Spleen (tissue), 11 donors: ENCODE measurements around the gene NXN. TPM values are rescaled to one million over a fixed set of nuclear protein-coding genes. Genes with fewer than 3 reads are reported as not detected.

Experiments used
- DNase-seq: peaks from one replicate; pipeline ENCODE4 v3.0.0-alpha.2; 2020
- H3K27ac ChIP-seq, 8 donors: fragments of 200-600 bp; sonication (generic) in 7 of 8; 1 replicate in 4 of 8; 2 replicates in 4 of 8; pipeline versions ENCODE4 v1.5.0 to v1.8.0; 2016 to 2021; ENCODE audit warnings: inconsistent platforms in 4 of 8, mild to moderate bottlenecking in 4 of 8, moderate library complexity in 1 of 8
- H3K27me3 ChIP-seq, 7 donors: fragments of 200-600 bp; sonication (generic) in 6 of 7; replicated peaks in 1 of 7; 1 replicate in 4 of 7; 2 replicates in 3 of 7; pipeline versions ENCODE4 v1.5.0 to v1.8.0; 2016 to 2021; ENCODE audit warnings: inconsistent platforms in 3 of 7, mild to moderate bottlenecking in 1 of 7
- H3K36me3 ChIP-seq, 6 donors: fragments of 200-600 bp; sonication (generic) in 5 of 6; 1 replicate in 4 of 6; 2 replicates in 2 of 6; pipeline versions ENCODE4 v1.5.0 to v1.8.0; 2016 to 2021; ENCODE audit warnings: inconsistent platforms in 2 of 6
- H3K4me1 ChIP-seq, 6 donors: fragments of 200-600 bp; sonication (generic) in 5 of 6; 1 replicate in 3 of 6; 2 replicates in 3 of 6; pipeline versions ENCODE4 v1.5.0 to v1.8.0; 2016 to 2021; ENCODE audit warnings: inconsistent platforms in 3 of 6
- H3K4me3 ChIP-seq, 8 donors: fragments of 200-600 bp; sonication (generic) in 7 of 8; 1 replicate in 4 of 8; 2 replicates in 4 of 8; pipeline versions ENCODE4 v1.5.0 to v1.8.0; 2016 to 2021; ENCODE audit warnings: inconsistent platforms in 4 of 8, mild to moderate bottlenecking in 4 of 8, moderate library complexity in 2 of 8
- H3K9me3 ChIP-seq, 8 donors: fragments of 200-600 bp; sonication (generic) in 7 of 8; 1 replicate in 4 of 8; 2 replicates in 4 of 8; pipeline versions ENCODE4 v1.5.0 to v1.8.0; 2016 to 2021; ENCODE audit warnings: inconsistent platforms in 4 of 8
- CTCF ChIP-seq, 11 experiments: fragments of 200-600 bp in 7 of 11; fragments of 450-650 bp in 4 of 11; sonication (generic) in 4 of 11; IDR thresholded peaks in 8 of 11; conservative IDR thresholded peaks in 3 of 11; 1 replicate in 7 of 11; 2 replicates in 4 of 11; pipeline versions ENCODE4 v1.4.0 to v1.8.0; 2016 to 2021; ENCODE audit warnings: antibody characterized with exemption in 11 of 11, inconsistent platforms in 4 of 11, mild to moderate bottlenecking in 1 of 11
- POLR2A ChIP-seq, 3 donors: fragments of 450-650 bp; IDR thresholded peaks; one replicate each; pipeline ENCODE4 v1.5.1; 2017; ENCODE audit warnings: antibody characterized with exemption in 3 of 3, mild to moderate bottlenecking in 1 of 3
- POLR2AphosphoS5 ChIP-seq, 3 donors: sonication (generic); formaldehyde crosslinking; IDR thresholded peaks; one replicate each; pipeline ENCODE4 v1.5.1; 2017; ENCODE audit warnings: antibody characterized with exemption in 3 of 3
- WGBS, 5 donors: extraction: QIAGEN DNeasy Blood & Tissue Kit in 3 of 5; methylation state at CpG; one replicate each; pipeline versions ENCODE4 v1.1.5 to v1.1.7; 2013 to 2018; 5-methylcytosine and 5-hydroxymethylcytosine counted together
- intact Hi-C: fragments of 100-400 bp; cut with DNase I; formaldehyde crosslinking; loops from one replicate; pipeline ENCODE4 v1.15.0; 2023; ENCODE audit warnings: low total_unique reads
- polyA plus RNA-seq, 3 donors: library from polyadenylated mRNA; stranded (reverse); fragments of 200-250 nt; gene quantifications; one replicate each; pipeline ENCODE4 v1.2.1, GENCODE V29; 2013
- total RNA-seq, 7 donors: library from RNA; depleted of rRNA in 3 of 7; stranded (reverse); fragments of >200 nt in 3 of 7; fragmentation: NEBNext Ultra II Directional in 4 of 7; extraction: Animal tissue kit (Norgen Biotek cat#: 25700) in 4 of 7; gene quantifications; one replicate each; pipeline versions ENCODE4 v1.1.0 to v1.2.1, GENCODE V29; 2016 to 2021
- donor health status: healthy with polysubstance abuse.
- donor health status: DM: no; HTN: no; CAD: no; lungs with moderate emphysema.
- donor health status: DM: no; HTN: no; CAD: no.
- donor health status: Bipolar disorder and iron deficiency.
- donor health status: healthy.
- donor health status: DM: no; HTN: no; CAD: no.
- donor health status: DM: yes; HTN: yes; CAD: no.

Gene NXN
- total and polyA plus RNA-seq, 10 donors: 3.9 to 21.4 (median 10.3) TPM

GRCh38 chr17:958712-959451 lies 20.7 kb downstream of the NXN start:
- no peaks in the 10 kb centered on the region for H3K4me1 ChIP-seq
- intact Hi-C loops: no loop called here
- no peaks in the 10 kb centered on the region for H3K9me3 ChIP-seq
- no peaks in the 10 kb centered on the region for H3K36me3 ChIP-seq
- peak; percentile 52 for DNase-seq
- TF ChIP-seq POLR2AphosphoS5 (IDR thresholded peaks at IDR 0.05) (no peak), CTCF (IDR thresholded peaks at IDR 0.05 in 8 of 11, conservative IDR thresholded peaks at IDR 0.05 in 3 of 11) (no peak), POLR2A (IDR thresholded peaks at IDR 0.05) (no peak)
- no peak overlapping the region for H3K27ac ChIP-seq
- no peaks in the 10 kb centered on the region for H3K27me3 ChIP-seq
- H3K4me3 ChIP-seq: no peak overlapping the region
- WGBS, 5 donors: 85 to 93% (median 91%) methylated on average over 23 to 31 of the region's 31 CpGs

- Histone ChIP-seq H3K36me3 (no peaks in the 10 kb centered on the region), H3K4me1 (no peaks in the 10 kb centered on the region), H3K9me3 (no peaks in the 10 kb centered on the region), H3K27ac (no peak overlapping the region), H3K27me3 (no peaks in the 10 kb centered on the region), H3K4me3 (no peak overlapping the region)
- 81 to 87% (median 84%) methylated on average over 20 of the region's 20 CpGs for WGBS, 5 donors
- intact Hi-C loops: no loop called here
- peak; percentile 40 for DNase-seq
- no peak for TF ChIP-seq POLR2A (IDR thresholded peaks at IDR 0.05)
- no peak for TF ChIP-seq POLR2AphosphoS5 (IDR thresholded peaks at IDR 0.05)
- TF ChIP-seq CTCF (IDR thresholded peaks at IDR 0.05 in 8 of 11, conservative IDR thresholded peaks at IDR 0.05 in 3 of 11): no peak
Observed at GRCh38 chr17:957856-958421, 21.6 kb downstream of the NXN start.

- H3K27ac ChIP-seq: no peak overlapping the region
- WGBS, 5 donors: 58 to 71% (median 62%) methylated on average over 7 to 8 of the region's 8 CpGs
Observed at GRCh38 chr17:956905-957304, 22.7 kb downstream of the NXN start.

More at GRCh38 chr17:956905-957304, 22.7 kb downstream of the NXN start:
- Histone ChIP-seq H3K9me3 (no peaks in the 10 kb centered on the region), H3K4me1 (peaks cover 0 to under 1% (median under 1%) of the 10 kb centered on the region in 6 donors), H3K27me3 (peaks cover 0 to 1% (median 0%) of the 10 kb centered on the region in 7 donors), H3K4me3 (no peak overlapping the region), H3K36me3 (no peaks in the 10 kb centered on the region)
- TF ChIP-seq POLR2A (IDR thresholded peaks at IDR 0.05) (no peak), POLR2AphosphoS5 (IDR thresholded peaks at IDR 0.05) (no peak), CTCF (IDR thresholded peaks at IDR 0.05 in 8 of 11, conservative IDR thresholded peaks at IDR 0.05 in 3 of 11) (no peak)
- intact Hi-C loops: no loop called here
- DNase-seq: peak; percentile 10
